Mucosa of stomach (tissue), 1 donor: Measurements from ENCODE around the gene ICAM2.
"Not testable (repeated sequence)": the region's sequence is repeated elsewhere in the genome, so short reads cannot be mapped to it uniquely, and the experiment has no call there.

ENCODE experiments used
- H3K27me3 ChIP-seq: one replicate; pipeline ENCODE4 v1.7.0; 2013; ENCODE audit warnings: mild to moderate bottlenecking, low read length; ENCODE audit not compliant: control insufficient read depth, insufficient read depth
- H3K36me3 ChIP-seq: one replicate; pipeline ENCODE4 v1.7.0; 2013; ENCODE audit warnings: low read length; ENCODE audit not compliant: control insufficient read depth, insufficient read depth
- H3K4me1 ChIP-seq: one replicate; pipeline ENCODE4 v1.7.0; 2013; ENCODE audit warnings: mild to moderate bottlenecking, low read length; ENCODE audit not compliant: control insufficient read depth, insufficient read depth
- H3K4me3 ChIP-seq: one replicate; pipeline ENCODE4 v1.7.0; 2013; ENCODE audit warnings: low read length
- H3K9ac ChIP-seq: one replicate; pipeline ENCODE4 v1.7.0; 2013; ENCODE audit warnings: mild to moderate bottlenecking, low read length, moderate library complexity
- H3K9me3 ChIP-seq: one replicate; pipeline ENCODE4 v1.7.0; 2013; ENCODE audit warnings: mild to moderate bottlenecking, low read length, moderate library complexity; ENCODE audit not compliant: control insufficient read depth
- donor health status: Pancreatic carcinoma.

The ICAM2 gene

DNA sequence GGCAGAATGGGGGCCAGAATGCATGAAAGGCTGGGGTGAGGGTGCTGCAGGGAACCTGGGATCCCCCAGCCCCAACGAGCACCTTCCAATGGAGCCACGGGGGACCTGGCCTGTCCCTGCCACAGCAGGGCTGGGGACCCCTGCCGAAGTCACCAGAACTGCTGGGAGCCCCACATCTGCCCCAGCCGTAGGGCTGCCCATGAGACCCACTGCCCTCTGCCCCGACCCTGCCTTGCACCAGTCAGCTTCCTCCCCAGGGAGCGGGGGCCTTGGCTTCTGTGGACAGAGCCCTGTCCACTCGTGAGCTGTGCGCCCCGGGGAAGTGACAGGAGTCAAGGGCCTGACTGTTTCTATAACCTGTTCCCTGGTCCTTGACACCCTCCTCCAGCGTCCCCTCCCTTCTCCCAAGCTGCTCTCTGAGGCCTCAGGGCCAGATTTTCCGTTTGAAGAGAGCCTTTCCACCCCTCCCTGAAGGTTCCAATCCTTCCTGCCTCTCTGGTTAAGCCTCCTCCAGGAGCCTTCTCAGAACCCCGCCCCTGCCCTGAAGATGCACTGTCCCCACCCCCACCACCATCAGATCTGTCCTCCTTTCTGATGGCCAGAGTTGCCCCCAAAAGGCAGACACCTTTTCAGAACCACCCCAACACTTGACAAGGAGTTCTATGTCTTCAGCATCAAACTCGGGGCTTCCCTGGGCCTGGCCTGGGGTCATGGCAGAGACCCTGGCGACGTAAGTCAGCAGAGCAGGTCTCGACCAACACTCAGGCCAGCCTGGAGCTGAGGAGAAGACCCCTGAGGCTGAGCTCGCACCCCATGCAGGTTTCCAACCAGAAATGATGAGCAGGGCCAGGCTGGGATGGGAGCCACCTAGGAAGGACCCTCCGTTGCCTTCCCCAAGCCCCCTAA, 33.0 kb downstream of the ICAM2 start:
- H3K4me3 ChIP-seq: no peak overlapping the region

DNA sequence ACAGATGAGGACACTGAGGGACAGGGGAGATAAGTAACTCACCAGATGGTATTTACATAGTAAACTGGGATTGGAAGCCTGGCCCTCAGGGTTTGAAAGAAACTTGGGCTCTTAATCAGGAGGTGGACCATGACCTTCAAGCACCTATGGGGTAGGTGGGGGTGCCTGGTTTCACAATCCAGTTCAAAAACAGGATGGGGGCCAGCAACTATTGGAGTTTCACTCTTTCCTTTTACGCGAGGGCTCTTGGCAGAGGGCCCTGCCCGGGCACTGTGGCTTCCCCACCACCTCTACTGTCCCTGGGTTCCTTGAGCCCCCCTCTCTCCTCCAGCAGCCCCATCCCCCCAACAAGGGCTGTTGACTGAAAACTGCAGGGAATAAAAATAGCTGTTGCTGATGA, 33.6 kb downstream of the ICAM2 start:
- Histone ChIP-seq H3K4me3 (no peak overlapping the region), H3K36me3 (no peaks in the 10 kb centered on the region), H3K9me3 (no peaks in the 10 kb centered on the region), H3K4me1 (peaks cover 40% of the 10 kb centered on the region), H3K27me3 (peaks cover 16% of the 10 kb centered on the region), H3K9ac (no peak overlapping the region)

More for the DNA sequence above, 33.0 kb downstream of the ICAM2 start:
- Histone ChIP-seq H3K9me3 (no peaks in the 10 kb centered on the region), H3K4me1 (peaks cover 40% of the 10 kb centered on the region), H3K9ac (no peak overlapping the region), H3K36me3 (no peaks in the 10 kb centered on the region), H3K27me3 (peaks cover 23% of the 10 kb centered on the region)

DNA sequence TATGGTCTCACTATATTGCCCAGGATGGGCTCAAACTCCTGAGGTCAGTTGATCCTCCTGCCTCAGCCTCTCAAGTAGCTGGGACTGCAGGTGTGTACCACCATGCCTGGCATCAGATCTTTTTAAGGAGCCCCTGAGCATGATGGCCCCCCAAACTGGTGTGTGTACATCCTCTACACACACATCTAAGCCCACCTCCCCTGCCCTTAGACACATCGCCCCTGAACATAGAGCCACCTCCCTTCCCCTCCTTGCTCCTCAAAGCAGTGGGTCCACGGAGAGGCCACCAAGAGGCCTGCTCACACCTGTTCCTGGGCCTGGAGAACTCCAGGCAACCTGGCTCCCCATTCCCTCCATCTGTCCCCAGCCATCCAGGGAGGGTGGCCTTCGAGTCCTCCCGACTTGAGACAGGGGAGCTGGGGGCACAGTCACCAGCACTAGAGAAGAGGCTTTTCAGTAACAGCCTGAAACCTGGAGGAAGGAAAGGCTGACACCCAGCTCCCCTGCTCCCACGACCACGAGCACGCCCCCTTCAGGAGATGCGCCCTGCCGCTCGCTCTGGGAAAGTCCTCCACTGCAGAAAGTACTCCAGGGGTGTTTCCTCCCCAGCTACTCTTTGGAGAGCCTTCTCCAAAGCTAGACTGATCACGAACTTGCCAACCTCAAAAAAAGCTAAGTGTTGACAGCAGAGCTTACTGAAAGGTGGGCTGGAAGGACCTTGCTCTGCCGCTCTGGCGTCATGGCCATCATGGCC, 34.9 kb downstream of the ICAM2 start:
- Histone ChIP-seq H3K4me1 (peaks cover 37% of the 10 kb centered on the region), H3K4me3 (no peak overlapping the region), H3K9me3 (no peaks in the 10 kb centered on the region), H3K27me3 (peaks cover 8% of the 10 kb centered on the region), H3K9ac (peak overlapping the region; percentile 23), H3K36me3 (no peaks in the 10 kb centered on the region)

DNA sequence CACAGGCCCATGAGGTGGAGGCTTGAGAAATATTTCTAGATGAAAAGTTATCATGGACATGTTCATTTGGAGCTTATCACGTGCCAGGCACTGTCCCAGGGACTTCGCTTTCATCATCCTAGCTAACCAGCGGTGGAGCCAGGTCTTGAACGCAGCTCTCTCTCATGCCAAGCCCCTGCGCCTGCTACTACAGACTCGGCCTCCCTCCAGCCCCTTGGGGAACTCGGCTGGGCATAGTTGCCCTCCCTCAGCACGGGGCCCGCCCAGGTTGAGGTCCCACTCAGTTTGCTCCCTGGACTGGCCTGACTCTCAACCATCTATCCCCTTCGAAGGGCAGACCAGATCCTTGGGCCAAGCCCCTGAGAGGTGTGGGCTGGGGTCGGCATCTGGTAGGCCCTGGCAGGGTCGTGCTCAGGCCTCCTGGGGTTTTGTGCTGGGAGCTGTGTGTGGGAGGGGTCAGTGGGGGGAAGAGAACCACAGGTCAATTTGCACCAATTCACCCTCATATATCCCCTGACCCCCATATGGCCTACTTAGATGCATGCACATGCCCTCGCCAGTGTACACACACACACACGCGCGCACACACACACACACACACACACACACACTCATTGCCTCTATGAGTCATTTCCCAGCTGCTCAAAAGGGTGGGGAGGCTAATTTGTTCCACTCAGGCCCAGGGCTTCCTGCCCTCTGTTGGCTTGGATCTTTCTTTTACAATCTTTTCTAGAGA, 35.6 kb downstream of the ICAM2 start:
- H3K4me3 ChIP-seq: no peak overlapping the region
- peaks cover 30% of the 10 kb centered on the region for H3K4me1 ChIP-seq
- H3K36me3 ChIP-seq: no peaks in the 10 kb centered on the region
- peaks cover 7% of the 10 kb centered on the region for H3K27me3 ChIP-seq
- peak overlapping the region; percentile 23 for H3K9ac ChIP-seq
- H3K9me3 ChIP-seq: no peaks in the 10 kb centered on the region

DNA sequence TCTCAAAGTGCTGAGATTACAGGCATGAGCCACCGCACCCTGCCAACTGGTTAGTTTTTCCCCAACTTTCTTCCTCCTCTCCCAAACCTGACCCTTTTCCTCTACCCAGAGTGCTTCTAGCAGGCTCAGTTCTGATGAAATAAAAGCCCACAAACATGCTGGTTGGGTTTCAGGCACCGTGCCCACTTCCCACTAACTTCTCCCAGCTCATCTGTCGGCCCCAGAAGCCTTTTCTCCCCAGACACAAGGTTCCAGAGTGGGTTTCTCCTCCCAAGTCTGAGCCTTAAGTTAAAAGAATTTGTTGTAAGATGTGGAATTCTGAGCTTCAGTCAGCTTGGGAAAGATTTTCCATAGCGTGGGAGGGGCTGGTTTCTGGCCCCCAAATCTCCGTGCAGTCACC, 36.2 kb downstream of the ICAM2 start:
- Histone ChIP-seq H3K4me1 (peaks cover 29% of the 10 kb centered on the region), H3K9me3 (no peaks in the 10 kb centered on the region)

DNA sequence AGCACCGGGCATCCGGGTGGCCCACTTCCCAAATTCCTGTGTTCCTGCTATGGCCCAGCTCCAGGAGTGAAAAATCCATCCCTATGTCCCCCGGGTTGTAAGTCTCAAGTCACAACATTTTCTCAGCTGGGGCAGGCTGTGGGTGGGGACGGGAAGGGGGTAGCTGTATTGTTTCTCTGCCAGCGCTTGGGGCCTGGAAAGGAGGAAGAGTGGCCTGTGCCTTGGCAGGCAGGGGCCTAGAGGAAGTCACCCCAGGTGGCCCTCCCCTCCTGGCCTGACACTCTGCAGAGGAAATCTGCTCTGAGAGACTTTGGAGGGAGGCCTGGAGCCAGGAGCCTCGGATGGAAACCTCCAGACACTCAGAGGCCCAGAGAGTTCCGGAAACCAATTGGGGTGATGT, 37.1 kb downstream of the ICAM2 start:
- Histone ChIP-seq H3K9me3 (no peaks in the 10 kb centered on the region), H3K27me3 (no peaks in the 10 kb centered on the region), H3K36me3 (no peaks in the 10 kb centered on the region), H3K9ac (no peak overlapping the region), H3K4me3 (no peak overlapping the region), H3K4me1 (peaks cover 29% of the 10 kb centered on the region)

More for the DNA sequence above, 36.2 kb downstream of the ICAM2 start:
- Histone ChIP-seq H3K27me3 (peaks cover 6% of the 10 kb centered on the region), H3K9ac (no peak overlapping the region), H3K4me3 (no peak overlapping the region), H3K36me3 (no peaks in the 10 kb centered on the region)

DNA sequence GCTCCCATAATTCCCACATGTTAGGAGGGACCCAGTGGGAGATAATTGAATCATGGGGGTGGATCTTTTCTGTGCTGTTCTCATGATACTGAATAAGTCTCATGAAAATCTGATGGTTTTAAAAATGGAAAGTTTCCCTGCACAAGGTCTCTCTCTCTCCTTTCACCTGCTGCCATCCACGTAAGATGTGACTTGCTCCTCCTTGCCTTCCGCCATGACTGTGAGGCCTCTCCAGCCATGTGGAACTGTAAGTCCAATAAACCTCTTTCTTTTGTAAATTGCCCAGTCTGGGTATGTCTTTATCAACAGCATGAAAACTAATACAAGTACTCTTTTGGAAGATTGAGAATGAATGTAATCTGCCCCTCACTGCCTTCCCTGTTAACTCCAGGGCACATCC, 37.8 kb downstream of the ICAM2 start:
- not testable (repeated sequence) for H3K36me3 ChIP-seq, H3K9ac ChIP-seq, H3K4me3 ChIP-seq, H3K9me3 ChIP-seq, H3K27me3 ChIP-seq
- H3K4me1 ChIP-seq: peaks cover 29% of the 10 kb centered on the region

DNA sequence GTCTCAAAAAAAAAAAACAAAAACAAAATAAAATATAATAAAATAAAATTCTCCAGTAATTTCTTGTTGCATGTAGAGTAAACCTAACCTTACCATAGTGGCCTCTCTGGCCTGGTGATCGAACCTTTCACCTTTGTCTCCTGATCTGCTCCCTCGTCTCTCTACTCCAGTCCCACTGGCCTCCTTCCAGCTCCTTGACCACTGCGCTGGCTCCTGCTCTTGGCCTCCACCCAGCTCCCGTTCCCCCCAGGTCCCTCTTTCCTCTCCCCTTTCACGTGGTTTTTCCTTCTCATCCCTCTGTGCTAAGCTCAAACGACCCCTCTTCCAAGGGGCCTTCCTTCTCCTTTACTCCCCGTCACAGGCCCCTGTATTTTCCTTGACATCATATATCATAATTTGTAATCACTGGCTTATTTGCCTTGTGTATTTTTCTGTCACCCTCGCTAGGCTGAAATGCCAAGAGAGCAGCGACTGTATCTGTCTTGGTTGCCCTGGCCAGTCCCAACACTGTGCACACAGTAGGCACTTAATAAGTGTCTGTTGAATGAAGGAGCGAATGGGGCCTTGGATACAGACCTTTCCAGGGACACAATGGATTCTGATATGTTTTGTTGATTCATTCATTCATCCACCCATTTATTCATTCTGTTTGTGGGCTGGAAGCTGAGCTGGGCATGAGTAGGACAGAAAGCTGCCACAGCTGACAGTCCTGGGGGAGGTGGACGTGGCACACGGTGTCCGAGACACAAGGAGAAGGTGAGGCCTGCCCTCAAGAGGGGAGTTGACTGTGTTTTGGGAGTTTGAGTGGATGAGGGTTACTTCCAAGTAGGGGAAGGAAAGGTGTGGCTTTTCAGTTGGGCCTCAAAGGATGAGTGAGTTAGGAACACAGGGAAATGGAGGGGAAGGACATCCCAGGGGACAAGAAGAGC, 41.9 kb downstream of the ICAM2 start:
- peaks cover 23% of the 10 kb centered on the region for H3K27me3 ChIP-seq
- H3K36me3 ChIP-seq: no peaks in the 10 kb centered on the region
- H3K9me3 ChIP-seq: no peaks in the 10 kb centered on the region
- no peak overlapping the region for H3K9ac ChIP-seq
- H3K4me3 ChIP-seq: no peak overlapping the region
- H3K4me1 ChIP-seq: peaks cover 9% of the 10 kb centered on the region

DNA sequence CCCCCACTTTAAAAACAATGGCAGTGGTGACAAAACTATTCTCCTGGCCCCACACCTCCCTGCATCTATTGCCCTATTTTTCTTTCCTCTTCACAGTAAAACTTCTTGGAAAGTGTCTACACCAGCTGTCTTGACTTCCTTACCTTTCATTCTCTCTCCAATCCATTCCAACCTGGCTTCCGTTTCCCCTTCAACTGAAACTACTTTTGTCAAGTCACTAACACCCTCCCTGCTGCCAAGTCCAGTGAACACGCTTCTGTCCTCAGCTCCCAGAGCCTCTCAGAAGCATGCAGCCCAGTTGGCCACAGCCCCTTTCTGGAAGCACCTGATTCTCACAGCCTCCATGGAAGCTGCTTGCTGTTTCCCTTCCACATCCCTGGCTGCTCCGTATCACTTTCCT, 43.7 kb downstream of the ICAM2 start:
- no peaks in the 10 kb centered on the region for H3K9me3 ChIP-seq
- H3K27me3 ChIP-seq: peaks cover 23% of the 10 kb centered on the region
- H3K4me3 ChIP-seq: no peak overlapping the region
- H3K4me1 ChIP-seq: peaks cover 9% of the 10 kb centered on the region
- no peaks in the 10 kb centered on the region for H3K36me3 ChIP-seq
- H3K9ac ChIP-seq: no peak overlapping the region

DNA sequence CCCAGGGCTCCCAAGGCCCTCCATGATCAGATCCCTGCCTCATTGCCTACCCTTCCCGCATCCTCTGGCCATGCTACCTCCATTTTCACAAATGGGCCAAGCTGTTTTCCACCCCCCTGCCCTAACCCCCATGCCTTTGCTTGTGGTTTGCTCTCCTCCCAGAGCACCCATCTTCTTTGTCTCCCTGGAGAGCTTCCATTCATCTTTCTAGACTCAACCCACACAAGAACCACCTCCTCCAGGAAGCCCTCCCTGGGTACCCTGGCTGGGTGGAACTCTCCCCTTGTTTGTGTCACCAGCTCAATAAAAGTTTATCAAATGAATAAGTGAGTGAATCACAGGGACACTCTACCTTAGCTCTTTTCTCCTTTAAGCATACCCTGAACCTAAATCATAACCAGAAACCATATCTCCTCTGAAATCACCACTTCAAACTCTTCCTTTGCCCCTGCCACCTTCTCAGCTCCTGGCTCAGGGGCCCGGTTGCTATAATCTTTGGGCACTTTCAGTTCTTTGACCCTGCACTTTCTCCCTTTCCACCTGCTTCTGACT, 44.8 kb downstream of the ICAM2 start:
- Histone ChIP-seq H3K4me1 (peaks cover 9% of the 10 kb centered on the region), H3K9ac (no peak overlapping the region), H3K9me3 (no peaks in the 10 kb centered on the region), H3K4me3 (no peak overlapping the region), H3K36me3 (no peaks in the 10 kb centered on the region), H3K27me3 (peaks cover 23% of the 10 kb centered on the region)

DNA sequence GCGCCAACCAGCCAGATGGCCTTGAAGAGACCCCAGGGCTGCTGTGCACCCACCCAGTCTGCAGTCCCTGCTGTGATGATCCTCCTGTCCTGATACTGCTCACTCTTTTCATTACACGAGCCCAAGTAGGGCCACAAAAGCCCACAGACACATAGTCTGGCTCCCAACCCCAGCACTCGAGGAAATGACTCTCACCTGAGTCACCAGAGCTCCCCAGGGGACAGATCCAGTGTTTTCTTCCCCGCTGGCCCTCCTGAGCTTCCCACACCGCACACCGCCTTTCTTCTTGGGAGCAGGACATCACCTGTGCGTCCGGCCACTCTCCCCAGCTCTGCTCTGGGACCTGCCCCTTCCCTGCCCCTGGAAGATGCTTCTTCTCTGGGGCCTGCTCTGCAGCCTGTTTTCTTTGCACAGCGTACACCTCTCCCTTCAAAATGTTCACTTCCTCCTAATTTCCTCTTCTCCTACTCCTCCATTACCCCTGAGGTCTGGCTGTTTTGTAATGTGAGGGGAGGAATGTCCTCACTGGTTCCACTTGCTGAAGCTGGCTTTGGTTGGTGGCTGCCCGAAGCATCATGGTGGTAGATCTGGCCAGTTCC, 45.7 kb downstream of the ICAM2 start:
- peaks cover 23% of the 10 kb centered on the region for H3K27me3 ChIP-seq
- no peak overlapping the region for H3K4me3 ChIP-seq
- no peaks in the 10 kb centered on the region for H3K36me3 ChIP-seq
- no peaks in the 10 kb centered on the region for H3K9me3 ChIP-seq
- no peak overlapping the region for H3K9ac ChIP-seq
- H3K4me1 ChIP-seq: peaks cover 9% of the 10 kb centered on the region
